ENCODE measurements around the gene ZAP70.

Gene ZAP70

GRCh38 chr2:97752342-97753334, 39.3 kb downstream of the ZAP70 start:
- DNase-seq (ENCODE audit: low read depth), result no peak

- DNase-seq (ENCODE audit: low read depth), result no peak
Observed at GRCh38 chr2:97754690-97755346, 41.4 kb downstream of the ZAP70 start.

DNA sequence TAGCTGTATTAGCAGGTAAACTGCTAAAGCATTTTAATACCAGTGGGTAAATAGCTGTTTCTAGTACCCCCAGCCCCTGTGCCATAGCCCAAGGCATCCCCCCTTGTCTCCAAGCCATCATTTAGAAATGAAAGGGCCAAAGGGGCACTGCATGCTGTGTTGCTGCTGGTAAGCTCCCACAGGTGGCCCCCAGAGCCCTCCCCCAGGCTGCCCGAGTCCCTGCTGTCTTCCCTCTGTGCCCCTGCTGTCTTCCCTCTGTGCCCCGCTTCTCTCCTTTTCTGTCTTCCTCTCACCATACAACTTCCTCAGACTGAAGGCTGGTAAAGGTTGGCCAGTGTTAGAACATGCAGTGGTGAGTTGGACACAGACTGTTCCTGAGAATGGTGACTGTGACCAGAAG, 42.1 kb downstream of the ZAP70 start:
- DNase-seq (ENCODE audit: low read depth), result no peak

- DNase-seq (ENCODE audit: low read depth), result no peak
Observed at GRCh38 chr2:97757062-97757461, 43.7 kb downstream of the ZAP70 start.

- DNase-seq (ENCODE audit: low read depth), result no peak
Observed at GRCh38 chr2:97758131-97758705, 44.8 kb downstream of the ZAP70 start.

DNA sequence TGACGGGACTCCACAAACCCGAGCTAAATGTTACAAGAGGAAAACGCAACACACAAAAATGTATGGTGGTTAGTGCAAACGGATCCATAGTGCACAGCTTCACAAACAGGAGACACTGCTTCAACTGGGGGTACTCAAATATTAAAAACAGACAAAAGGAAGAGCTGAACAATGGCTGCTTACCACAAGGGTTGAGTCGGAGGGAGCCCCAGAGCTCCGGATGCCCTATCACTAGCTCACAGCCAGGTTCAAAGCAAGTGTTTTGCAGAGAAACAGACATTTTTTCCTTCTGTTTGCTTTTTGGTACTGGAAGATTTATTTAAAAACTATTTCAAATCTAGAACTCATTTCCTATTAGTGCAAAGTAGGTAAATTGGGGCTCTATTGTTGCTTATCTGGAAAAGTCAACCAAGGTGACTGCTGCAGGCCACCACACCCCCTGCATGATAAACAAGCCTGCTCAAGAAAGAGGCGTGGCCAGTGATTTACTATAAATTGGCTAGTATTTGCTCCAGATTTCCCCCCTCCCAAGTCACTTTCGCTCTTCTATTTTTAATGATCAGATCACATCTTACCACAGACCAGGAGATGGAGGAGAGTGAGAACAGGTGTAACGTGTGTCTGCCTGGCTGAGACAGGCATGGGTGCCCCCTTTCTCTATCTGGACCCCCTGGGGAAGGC, 46.5 kb downstream of the ZAP70 start:
- peak; percentile 12 for DNase-seq (ENCODE audit: low read depth)

- no peak for DNase-seq (ENCODE audit: low read depth)
Observed at GRCh38 chr2:97760480-97761049, 47.2 kb downstream of the ZAP70 start.

- peak; percentile 18 for DNase-seq (ENCODE audit: low read depth)
Observed at GRCh38 chr2:97761192-97761591, 47.8 kb downstream of the ZAP70 start.

DNA sequence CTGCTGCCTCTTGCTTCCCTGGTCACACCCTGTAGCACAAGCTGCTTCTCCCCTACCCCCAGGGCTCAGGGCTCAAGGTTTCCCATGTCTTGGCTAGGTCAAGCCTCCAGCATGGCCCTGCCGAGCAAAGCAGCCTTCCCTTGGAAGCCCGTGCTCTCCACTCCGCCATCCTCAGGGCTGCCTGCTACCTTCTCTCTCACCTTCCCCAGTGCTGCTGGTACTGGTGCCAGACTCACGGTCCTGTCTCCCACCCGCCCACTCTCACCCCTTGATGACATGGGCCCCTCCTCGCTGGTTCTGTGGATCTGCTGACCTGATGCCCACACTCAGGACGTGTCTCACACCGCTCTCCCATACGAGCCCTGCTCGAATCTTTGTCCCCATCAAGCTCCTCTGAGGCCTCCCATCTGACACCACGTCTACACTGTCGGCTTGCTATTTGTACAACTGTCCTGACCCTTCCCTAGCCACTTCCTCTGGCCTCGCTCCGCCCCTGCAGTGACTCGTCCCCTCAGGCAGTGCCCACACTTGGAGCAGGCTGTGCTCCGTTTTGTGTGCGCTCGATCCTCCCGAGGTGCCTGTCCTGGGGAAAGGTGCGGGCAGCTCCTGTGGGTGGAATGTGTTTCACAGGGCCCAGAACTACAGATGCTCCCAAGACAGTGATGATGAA, 49.9 kb downstream of the ZAP70 start:
- DNase-seq (ENCODE audit: low read depth), result no peak

DNA sequence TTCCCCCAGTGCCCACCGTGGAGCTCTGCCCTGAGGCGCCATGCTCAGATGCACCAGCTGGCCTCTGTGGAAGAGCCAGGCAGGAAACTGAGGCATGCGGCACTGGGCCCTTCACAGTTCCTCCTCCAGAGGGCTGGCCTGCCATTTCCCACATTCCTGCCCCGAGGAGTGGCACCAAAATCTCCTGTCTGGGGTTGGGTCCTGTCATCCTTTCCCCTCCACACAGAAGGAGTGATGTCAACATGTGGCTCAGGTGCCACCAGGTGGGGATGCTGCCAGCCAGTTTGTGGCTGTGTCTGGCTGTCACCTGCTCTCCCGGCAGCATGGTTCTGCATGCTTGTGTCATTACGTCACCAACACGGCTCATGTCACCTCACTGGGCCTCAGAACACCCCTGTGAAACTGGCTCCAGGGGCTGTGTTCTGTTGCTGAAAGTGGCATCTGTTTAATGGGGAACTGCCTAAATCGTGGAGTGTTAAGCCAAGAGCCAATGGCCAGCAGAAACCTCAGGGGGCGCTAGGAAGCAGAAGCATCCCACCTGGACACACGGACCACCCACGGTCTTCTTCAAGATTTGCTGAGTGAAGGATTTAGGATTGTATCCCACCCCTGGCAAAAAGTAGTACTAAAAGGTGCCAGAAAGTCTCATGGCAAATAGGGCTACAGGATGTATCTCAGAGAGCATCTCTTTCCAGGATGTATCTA, 51.3 kb downstream of the ZAP70 start:
- DNase-seq (ENCODE audit: low read depth), result no peak

GRCh38 chr2:97765933-97766332, 52.6 kb downstream of the ZAP70 start:
- DNase-seq (ENCODE audit: low read depth), result no peak

- peak; percentile 17 for DNase-seq (ENCODE audit: low read depth)
Observed at GRCh38 chr2:97766567-97766966, 53.2 kb downstream of the ZAP70 start.

DNA sequence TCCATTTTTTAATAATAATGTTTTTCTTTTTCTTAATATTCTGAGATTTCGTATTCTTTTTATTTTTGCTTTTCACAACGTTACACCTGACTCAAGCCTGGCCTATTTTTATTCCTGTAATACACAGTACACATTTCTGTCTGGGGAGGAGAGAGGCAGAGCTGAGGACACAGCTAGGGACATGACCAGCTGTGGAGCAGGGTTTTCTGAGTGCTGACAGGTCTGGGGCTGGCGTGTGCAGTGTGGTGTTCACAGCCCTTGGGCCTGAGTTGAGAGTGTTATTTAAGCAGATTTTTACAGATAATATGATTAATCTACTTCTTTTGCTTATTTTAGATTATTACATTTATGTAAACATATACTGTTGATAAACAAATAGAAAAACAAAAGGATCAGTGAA, 55.9 kb downstream of the ZAP70 start:
- DNase-seq (ENCODE audit: low read depth), result no peak

DNA sequence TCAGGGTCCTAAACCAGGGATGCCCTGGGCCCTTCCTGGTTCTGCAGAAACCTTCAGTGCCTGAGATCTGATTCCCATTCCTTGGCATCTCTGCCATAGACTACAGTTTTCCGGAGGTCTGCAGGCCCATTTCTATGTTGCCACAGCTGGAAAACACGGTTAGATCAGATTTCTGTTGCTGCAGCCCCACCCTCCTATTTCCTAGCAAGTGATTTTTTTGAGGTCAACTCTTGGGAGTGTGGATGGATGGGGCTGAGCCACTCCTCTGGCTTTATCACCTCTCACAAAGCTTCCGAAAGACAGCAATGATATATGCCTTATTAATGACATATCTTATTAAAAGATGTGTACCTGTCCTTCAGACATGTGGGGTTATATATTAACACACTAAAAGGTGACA, 56.3 kb downstream of the ZAP70 start:
- DNase-seq (ENCODE audit: low read depth), result no peak

DNA sequence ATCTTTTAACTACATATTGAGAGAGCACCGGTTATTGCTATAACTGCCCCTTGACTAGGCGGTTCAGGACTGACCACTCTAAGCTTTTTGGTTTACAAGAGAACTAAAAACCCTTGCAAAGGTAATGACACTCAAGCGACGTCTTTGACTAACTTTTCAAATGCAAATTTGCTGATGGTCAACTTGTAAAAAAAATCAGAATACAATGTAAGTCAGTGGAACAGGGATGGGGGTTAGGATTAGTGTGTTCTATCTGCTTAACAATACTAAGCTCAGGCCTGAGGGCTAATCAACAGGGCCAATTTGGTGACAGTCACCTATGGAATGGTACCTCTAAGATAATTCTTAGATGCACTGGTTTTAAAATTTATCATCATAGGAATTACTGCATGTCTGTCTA, 57.1 kb downstream of the ZAP70 start:
- DNase-seq (ENCODE audit: low read depth), result no peak

DNA sequence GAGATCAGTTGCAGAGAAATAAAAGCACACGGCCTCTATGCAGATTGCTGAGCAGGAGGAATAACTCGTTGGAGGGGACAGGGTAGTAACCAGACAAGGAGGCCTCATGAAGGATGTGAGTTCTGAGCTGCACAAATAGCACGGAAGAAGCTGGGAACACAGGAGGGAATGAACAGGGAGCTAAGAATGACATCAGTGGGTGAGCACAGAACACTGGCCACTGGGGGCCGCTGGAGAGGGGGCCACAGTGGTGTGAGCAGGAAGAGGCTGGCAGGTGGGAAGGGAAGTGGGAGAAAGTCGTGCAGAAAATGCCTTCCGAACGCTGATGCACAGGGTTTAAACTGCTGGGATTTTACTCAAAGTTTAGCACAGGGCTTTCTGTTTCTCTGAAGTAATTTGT, 61.0 kb downstream of the ZAP70 start:
- no peak for DNase-seq (ENCODE audit: low read depth)

- no peak for DNase-seq (ENCODE audit: low read depth)
Observed at GRCh38 chr2:97775074-97775473, 61.7 kb downstream of the ZAP70 start.

GRCh38 chr2:97779141-97779540, 65.8 kb downstream of the ZAP70 start:
- no peak for DNase-seq (ENCODE audit: low read depth)

GRCh38 chr2:97781981-97782380, 68.6 kb downstream of the ZAP70 start:
- DNase-seq (ENCODE audit: low read depth), result no peak

- no peak for DNase-seq (ENCODE audit: low read depth)
Observed at GRCh38 chr2:97784953-97785352, 71.6 kb downstream of the ZAP70 start.

GRCh38 chr2:97785818-97786217, 72.4 kb downstream of the ZAP70 start:
- DNase-seq (ENCODE audit: low read depth), result no peak
